IMR-90 (cell line): Measurements from ENCODE around the gene SCAF1. TPM values are rescaled to one million over a fixed set of nuclear protein-coding genes. Genes with fewer than 3 reads are reported as not detected.

Experiments used
- ATAC-seq: fragments of 200-7000 bp; cut with Tn5 transposase; 2 replicates; pipeline ENCODE4 v1.9.1; 2020; ENCODE audit warnings: low read depth, mild to moderate bottlenecking, moderate library complexity
- BruUV-seq: library from RNA; stranded (reverse); fragments of 400-500 nt; replicated peaks from 2 replicates; lab custom pipeline; 2021; lab: Mats Ljungman, UMichigan
- CTCF ChIA-PET: fragments of 300-600 bp; formaldehyde crosslinking; extraction: SDS; loops from one replicate; lab custom pipeline; 2021; ENCODE audit warnings: antibody characterized with exemption; lab: Yijun Ruan, JAX
- POLR2A ChIA-PET: fragments of 300-600 bp; sonication (Branson Sonifier 250); formaldehyde crosslinking; loops from one replicate; lab custom pipeline; 2022; ENCODE audit warnings: antibody characterized with exemption; ENCODE audit not compliant: unreplicated experiment; lab: Charles Lee
- DNase-seq: peaks from one replicate; pipeline ENCODE4 v3.0.0; 2013
- H2AFZ ChIP-seq: replicated peaks from 2 replicates; pipeline ENCODE3; 2013; ENCODE audit warnings: low read length, mild to moderate bottlenecking; ENCODE audit not compliant: poor library complexity
- H2AK5ac ChIP-seq: 2 replicates; pipeline ENCODE4 v1.6.1; 2013; ENCODE audit warnings: low read depth, low read length, inconsistent platforms
- H2AK9ac ChIP-seq: replicated peaks from 2 replicates; pipeline ENCODE3; 2013; ENCODE audit warnings: mild to moderate bottlenecking, low read depth, low read length, moderate library complexity; ENCODE audit not compliant: poor library complexity
- H2BK120ac ChIP-seq: 2 replicates; pipeline ENCODE4 v1.6.1; 2013; ENCODE audit warnings: low read depth, low read length, inconsistent platforms
- H2BK15ac ChIP-seq: 3 replicates; pipeline ENCODE4 v1.6.1; 2013; ENCODE audit warnings: low read depth, low read length, inconsistent platforms
- H2BK20ac ChIP-seq: 2 replicates; pipeline ENCODE4 v1.6.1; 2013; ENCODE audit warnings: low read depth, mild to moderate bottlenecking, inconsistent platforms, low read length, moderate library complexity
- H2BK5ac ChIP-seq: 2 replicates; pipeline ENCODE4 v1.6.1; 2013; ENCODE audit warnings: mild to moderate bottlenecking, low read depth, low read length, inconsistent platforms; ENCODE audit not compliant: poor library complexity, severe bottlenecking
- H3K14ac ChIP-seq: replicated peaks from 2 replicates; pipeline ENCODE4 v1.6.1; 2013; ENCODE audit warnings: low read depth, low read length, inconsistent platforms
- H3K18ac ChIP-seq: 2 replicates; pipeline ENCODE4 v1.6.1; 2013; ENCODE audit warnings: low read depth, low read length, control low read depth
- H3K23ac ChIP-seq: 2 replicates; pipeline ENCODE4 v1.6.1; 2013; ENCODE audit warnings: low read depth, low read length, inconsistent platforms
- H3K27ac ChIP-seq: 2 replicates; pipeline ENCODE4 v1.5.1; 2013; ENCODE audit warnings: mild to moderate bottlenecking, control low read depth, low read length; ENCODE audit not compliant: insufficient read depth
- H3K27me3 ChIP-seq: 2 replicates; pipeline ENCODE4 v1.6.1; 2013; ENCODE audit warnings: low read length; ENCODE audit not compliant: control insufficient read depth, insufficient read depth
- H3K36me3 ChIP-seq: 2 replicates; pipeline ENCODE4 v1.6.1; 2013; ENCODE audit warnings: low read length, mixed read lengths; ENCODE audit not compliant: control insufficient read depth, insufficient read depth
- H3K4ac ChIP-seq: 2 replicates; pipeline ENCODE4 v1.6.1; 2013; ENCODE audit warnings: low read depth, low read length, inconsistent platforms
- H3K4me1 ChIP-seq: 2 replicates; pipeline ENCODE4 v1.6.1; 2013; ENCODE audit warnings: low read length, mixed read lengths; ENCODE audit not compliant: control insufficient read depth, insufficient read depth
- H3K4me2 ChIP-seq: 2 replicates; pipeline ENCODE4 v1.6.1; 2013; ENCODE audit warnings: low read depth, mild to moderate bottlenecking, control low read depth, low read length, moderate library complexity
- H3K4me3 ChIP-seq: 2 replicates; pipeline ENCODE4 v1.5.1; 2013; ENCODE audit warnings: low read depth, mild to moderate bottlenecking, control low read depth, low read length, moderate library complexity; ENCODE audit not compliant: insufficient read depth
- H3K56ac ChIP-seq: 2 replicates; pipeline ENCODE4 v1.6.1; 2013; ENCODE audit warnings: low read length, inconsistent platforms; ENCODE audit not compliant: insufficient read depth; ENCODE audit errors: extremely low read depth
- H3K79me1 ChIP-seq, 2 experiments: 2 replicates each; pipeline ENCODE4 v1.6.1; 2013; ENCODE audit warnings: low read length in 2 of 2, inconsistent platforms in 1 of 2, low read depth in 1 of 2
- H3K9ac ChIP-seq: 2 replicates; pipeline ENCODE4 v1.6.1; 2013; ENCODE audit warnings: low read depth, low read length, control low read depth
- H3K9me1 ChIP-seq: 2 replicates; pipeline ENCODE4 v1.6.1; 2013; ENCODE audit warnings: low read length, inconsistent platforms; ENCODE audit not compliant: insufficient read depth
- H3K9me3 ChIP-seq: 2 replicates; pipeline ENCODE4 v1.6.1; 2013; ENCODE audit warnings: low read length; ENCODE audit not compliant: control insufficient read depth, insufficient read depth
- H4K20me1 ChIP-seq: 2 replicates; pipeline ENCODE4 v1.6.1; 2013; ENCODE audit warnings: low read length, inconsistent platforms; ENCODE audit not compliant: insufficient read depth
- H4K5ac ChIP-seq: 2 replicates; pipeline ENCODE4 v1.6.1; 2013; ENCODE audit warnings: mild to moderate bottlenecking, low read depth, low read length, control low read depth
- H4K8ac ChIP-seq, 2 experiments: 2 replicates each; pipeline ENCODE4 v1.6.1; 2013; ENCODE audit warnings: low read depth in 2 of 2, low read length in 2 of 2, control low read depth in 1 of 2, inconsistent platforms in 1 of 2
- H4K91ac ChIP-seq: 2 replicates; pipeline ENCODE4 v1.6.1; 2013; ENCODE audit warnings: low read depth, low read length, inconsistent platforms; ENCODE audit not compliant: insufficient read depth
- BHLHE40 ChIP-seq: fragments of 150-350 bp; IDR thresholded peaks from 2 replicates; pipeline ENCODE4 v1.6.1; 2016; ENCODE audit warnings: mild to moderate bottlenecking, low read depth, low read length
- CEBPB ChIP-seq: IDR thresholded peaks from 2 replicates; pipeline ENCODE4 v1.6.1; 2012; ENCODE audit warnings: low read depth, low read length, improper control_type of control experiment
- CHD1 ChIP-seq: IDR thresholded peaks from 2 replicates; pipeline ENCODE4 v1.6.1; 2012; ENCODE audit warnings: low read depth, low read length, improper control_type of control experiment
- FOS ChIP-seq: fragments of 150-350 bp; IDR thresholded peaks from 2 replicates; pipeline ENCODE4 v1.6.1; 2016; ENCODE audit warnings: low read depth, low read length
- MAFK ChIP-seq: IDR thresholded peaks from 2 replicates; pipeline ENCODE4 v1.6.1; 2012; ENCODE audit warnings: low read depth, low read length, improper control_type of control experiment
- MAZ ChIP-seq: IDR thresholded peaks from 2 replicates; pipeline ENCODE4 v1.6.1; 2012; ENCODE audit warnings: low read depth, mild to moderate bottlenecking, low read length, improper control_type of control experiment, moderate library complexity, borderline replicate concordance
- MXI1 ChIP-seq: IDR thresholded peaks from 2 replicates; pipeline ENCODE4 v1.6.1; 2012; ENCODE audit warnings: low read depth, mild to moderate bottlenecking, low read length, moderate library complexity, borderline replicate concordance
- NFE2L2 ChIP-seq: fragments of 150-350 bp; IDR thresholded peaks from 2 replicates; pipeline ENCODE4 v1.6.1; 2016; ENCODE audit warnings: low read depth, mild to moderate bottlenecking, low read length
- POLR2A ChIP-seq: IDR thresholded peaks from 2 replicates; pipeline ENCODE4 v1.6.1; 2012; ENCODE audit warnings: mild to moderate bottlenecking, low read depth, low read length
- RAD21 ChIP-seq: IDR thresholded peaks from 2 replicates; pipeline ENCODE4 v1.6.1; 2012; ENCODE audit warnings: low read length, improper control_type of control experiment
- RCOR1 ChIP-seq: IDR thresholded peaks from 2 replicates; pipeline ENCODE4 v1.6.1; 2012; ENCODE audit warnings: mild to moderate bottlenecking, low read length, improper control_type of control experiment; ENCODE audit not compliant: insufficient replicate concordance
- RFX5 ChIP-seq: IDR thresholded peaks from 2 replicates; pipeline ENCODE4 v1.8.0; 2012; ENCODE audit warnings: low read depth, mild to moderate bottlenecking, low read length, moderate library complexity
- SMC3 ChIP-seq: fragments of 150-350 bp; IDR thresholded peaks from 2 replicates; pipeline ENCODE4 v1.6.1; 2016; ENCODE audit warnings: low read depth, mild to moderate bottlenecking, antibody characterized with exemption, low read length, moderate library complexity
- USF2 ChIP-seq: fragments of 150-350 bp; IDR thresholded peaks from 2 replicates; pipeline ENCODE4 v1.6.1; 2017; ENCODE audit warnings: mild to moderate bottlenecking, antibody characterized with exemption, low read length, low read depth
- WGBS, 2 experiments: methylation state at CpG; one replicate each; pipeline versions ENCODE4 v1.1.5 to v1.1.7; 2013; ENCODE audit warnings: missing lambda C conversion rate in 2 of 2; ENCODE audit not compliant: insufficient read length in 1 of 2; ENCODE audit errors: extremely low coverage in 2 of 2; 5-methylcytosine and 5-hydroxymethylcytosine counted together
- dilution Hi-C: fragments of 300-500 bp; cut with HindIII; formaldehyde crosslinking; loops from one replicate; pipeline ENCODE4 v1.14.3; 2018; ENCODE audit warnings: low sequenced_read_pairs; ENCODE audit not compliant: unreplicated experiment
- in situ Hi-C: fragments of 300-500 bp; cut with MboI; formaldehyde crosslinking; loops from 3 replicates; pipeline ENCODE4 v1.14.3; 2019; ENCODE audit warnings: low sequenced_read_pairs, inconsistent platforms, mixed read lengths
- intact Hi-C: fragments of 100-400 bp; cut with micrococcal nuclease; formaldehyde crosslinking; loops from 2 replicates; pipeline ENCODE4 v1.10.0; 2022
- polyA plus RNA-seq, 3 experiments: library from polyadenylated mRNA; depleted of rRNA; stranded (reverse); fragments of >200 nt; gene quantifications; 2 replicates each; pipeline ENCODE4 v1.2.3, GENCODE V29; 2012; ENCODE audit warnings: low replicate concordance in 1 of 3
- total RNA-seq: library from RNA; depleted of rRNA; stranded (reverse); fragments of >200 nt; gene quantifications from 2 replicates; pipeline ENCODE4 v1.2.3, GENCODE V29; 2012
- TF ChIP-seq, protein P1 (sequence below): fragments of 150-350 bp; IDR thresholded peaks from 2 replicates; pipeline ENCODE4 v1.6.1; 2016; ENCODE audit warnings: low read depth, mild to moderate bottlenecking, low read length, moderate library complexity, borderline replicate concordance
- TF ChIP-seq, protein P2 (sequence below): conservative IDR thresholded peaks from 2 replicates; pipeline ENCODE4 v1.5.1; 2012; ENCODE audit warnings: mild to moderate bottlenecking, low read depth, low read length, improper control_type of control experiment

The SCAF1 gene
- total and polyA plus RNA-seq, 2 of the 4 experiments (the other 2 are of a cell fraction), result 2.2 to 14.8 TPM

DNA sequence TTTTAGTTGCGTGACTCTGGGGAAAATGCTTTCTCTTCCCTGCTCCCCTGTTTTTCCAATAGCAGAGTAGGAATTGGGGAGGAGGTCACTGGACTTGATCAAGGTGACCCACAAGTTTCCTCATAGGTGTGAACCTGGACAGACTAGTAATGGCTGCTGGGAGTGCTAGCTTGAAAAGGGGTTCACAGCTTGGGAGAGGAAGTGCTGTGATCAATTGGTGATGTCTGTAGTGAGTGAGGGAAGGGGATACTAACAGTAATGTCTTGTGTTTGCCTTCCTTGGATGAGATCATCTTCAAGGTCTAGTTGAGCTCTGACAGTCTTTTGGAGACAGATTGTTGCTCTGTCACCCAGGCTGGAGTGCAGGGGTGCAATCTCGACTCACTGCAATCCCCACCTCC is 25.5 kb downstream of the SCAF1 start:
- H3K9ac ChIP-seq, result no peak overlapping the region
- H4K20me1 ChIP-seq, result peaks cover 3% of the 10 kb centered on the region
- no peak overlapping the region for H3K23ac ChIP-seq
- H2AFZ ChIP-seq, result no peak overlapping the region
- H3K14ac ChIP-seq, result no peak overlapping the region
- no peak overlapping the region for H4K5ac ChIP-seq
- intact Hi-C loops, result no loop called here
- no peaks in the 10 kb centered on the region for H3K27me3 ChIP-seq
- H3K4me3 ChIP-seq, result no peak overlapping the region
- dilution Hi-C loops, result no loop called here
- no peak overlapping the region for H2BK20ac ChIP-seq
- TF ChIP-seq NFE2L2 (no peak), MAFK (no peak), MAZ (no peak), USF2 (no peak), RCOR1 (no peak), FOS (no peak), RFX5 (no peak), SMC3 (no peak), RAD21 (no peak), MXI1 (no peak), CHD1 (no peak), POLR2A (no peak), CEBPB (no peak), BHLHE40 (no peak)
- TF ChIP-seq, protein P1, sequence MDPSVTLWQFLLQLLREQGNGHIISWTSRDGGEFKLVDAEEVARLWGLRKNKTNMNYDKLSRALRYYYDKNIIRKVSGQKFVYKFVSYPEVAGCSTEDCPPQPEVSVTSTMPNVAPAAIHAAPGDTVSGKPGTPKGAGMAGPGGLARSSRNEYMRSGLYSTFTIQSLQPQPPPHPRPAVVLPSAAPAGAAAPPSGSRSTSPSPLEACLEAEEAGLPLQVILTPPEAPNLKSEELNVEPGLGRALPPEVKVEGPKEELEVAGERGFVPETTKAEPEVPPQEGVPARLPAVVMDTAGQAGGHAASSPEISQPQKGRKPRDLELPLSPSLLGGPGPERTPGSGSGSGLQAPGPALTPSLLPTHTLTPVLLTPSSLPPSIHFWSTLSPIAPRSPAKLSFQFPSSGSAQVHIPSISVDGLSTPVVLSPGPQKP, result no peak
- TF ChIP-seq, protein P2, sequence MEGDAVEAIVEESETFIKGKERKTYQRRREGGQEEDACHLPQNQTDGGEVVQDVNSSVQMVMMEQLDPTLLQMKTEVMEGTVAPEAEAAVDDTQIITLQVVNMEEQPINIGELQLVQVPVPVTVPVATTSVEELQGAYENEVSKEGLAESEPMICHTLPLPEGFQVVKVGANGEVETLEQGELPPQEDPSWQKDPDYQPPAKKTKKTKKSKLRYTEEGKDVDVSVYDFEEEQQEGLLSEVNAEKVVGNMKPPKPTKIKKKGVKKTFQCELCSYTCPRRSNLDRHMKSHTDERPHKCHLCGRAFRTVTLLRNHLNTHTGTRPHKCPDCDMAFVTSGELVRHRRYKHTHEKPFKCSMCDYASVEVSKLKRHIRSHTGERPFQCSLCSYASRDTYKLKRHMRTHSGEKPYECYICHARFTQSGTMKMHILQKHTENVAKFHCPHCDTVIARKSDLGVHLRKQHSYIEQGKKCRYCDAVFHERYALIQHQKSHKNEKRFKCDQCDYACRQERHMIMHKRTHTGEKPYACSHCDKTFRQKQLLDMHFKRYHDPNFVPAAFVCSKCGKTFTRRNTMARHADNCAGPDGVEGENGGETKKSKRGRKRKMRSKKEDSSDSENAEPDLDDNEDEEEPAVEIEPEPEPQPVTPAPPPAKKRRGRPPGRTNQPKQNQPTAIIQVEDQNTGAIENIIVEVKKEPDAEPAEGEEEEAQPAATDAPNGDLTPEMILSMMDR, result no peak
- H2AK5ac ChIP-seq, result no peak overlapping the region
- H3K9me3 ChIP-seq, result no peaks in the 10 kb centered on the region
- H3K36me3 ChIP-seq, result peaks cover 10% of the 10 kb centered on the region
- no TSS peak for BruUV-seq
- peaks cover 3% of the 10 kb centered on the region; the same call in 1 of the 2 replicates for H3K9me1 ChIP-seq
- ChIA-PET POLR2A (no interaction called here), CTCF (interaction anchor here (0.6 kb wide), 1 partner anchor 29 kb away, joined by 4 read pairs; no protein-coding TSS in a partner anchor)
- DNase-seq (no peak), ATAC-seq (no peak)
- in situ Hi-C loops, result loop anchor here (10.0 kb wide), 1 partner anchor 173 kb away; the partner anchor contains the start of gene RPS11
- H3K18ac ChIP-seq, result no peak overlapping the region
- no peak overlapping the region for H3K4me2 ChIP-seq
- WGBS, 2 experiments, result 80% methylated on average over 1 of the region's 2 CpGs; no CpG with 5 or more reads in 1 of the 2 experiments
- H2AK9ac ChIP-seq, result no peak overlapping the region
- no peak overlapping the region for H2BK15ac ChIP-seq
- H2BK5ac ChIP-seq, result no peak overlapping the region
- H3K56ac ChIP-seq, result no peak overlapping the region
- H4K91ac ChIP-seq, result no peak overlapping the region
- no peak overlapping the region for H2BK120ac ChIP-seq
- peaks cover 11% of the 10 kb centered on the region for H3K4me1 ChIP-seq
- H3K27ac ChIP-seq, result no peak overlapping the region
- peaks cover 8 to 63% of the 10 kb centered on the region in 2 experiments; a peak in 3 of 4 replicates for H3K79me1 ChIP-seq
- no peak overlapping the region for H4K8ac ChIP-seq
- no peak overlapping the region for H3K4ac ChIP-seq
